ENCODE results near the gene PRR30.

- TF ChIP-seq CTCF (IDR thresholded peaks at IDR 0.05), result no peak
- TF ChIP-seq POLR2A (IDR thresholded peaks at IDR 0.05), result no peak
Observed at GRCh38 chr2:27135478-27135955, 3.7 kb downstream of the PRR30 start.
